A549 (cell line): ENCODE measurements around the gene NAV2.

ENCODE experiments used
- CBX2 ChIP-seq: fragments of 200-600 bp; sonication (generic); IDR thresholded peaks from 2 replicates; pipeline ENCODE4 v1.6.1; 2016; ENCODE audit warnings: low read depth, mild to moderate bottlenecking, borderline replicate concordance
- CTCF ChIP-seq: fragments of >200 bp; sonication (Bioruptor Twin); formaldehyde crosslinking; IDR thresholded peaks from 3 replicates; pipeline ENCODE4 v1.5.1; 2016
- FOXS1 ChIP-seq: fragments of 250-450 bp; sonication (Bioruptor Pico); IDR thresholded peaks from 2 replicates; pipeline ENCODE4 v1.5.0; 2020; ENCODE audit warnings: mild to moderate bottlenecking, moderate library complexity
- HEYL ChIP-seq: fragments of 250-450 bp; sonication (Bioruptor Pico); IDR thresholded peaks from 2 replicates; pipeline ENCODE4 v1.8.0; 2021; ENCODE audit warnings: mild to moderate bottlenecking, moderate library complexity
- HMGXB4 ChIP-seq: fragments of 250-450 bp; sonication (Bioruptor Pico); IDR thresholded peaks from 2 replicates; pipeline ENCODE4 v1.5.0; 2021; ENCODE audit warnings: mild to moderate bottlenecking, moderate library complexity, borderline replicate concordance
- JUN ChIP-seq, 2 experiments: fragments of >200 bp; sonication (Bioruptor Twin); formaldehyde crosslinking; IDR thresholded peaks; 2 replicates in 1 of 2; 3 replicates in 1 of 2; pipeline ENCODE4 v1.6.1; 2016 to 2017
- MYC ChIP-seq: IDR thresholded peaks from 2 replicates; pipeline ENCODE4 v1.6.1; 2012; ENCODE audit warnings: mild to moderate bottlenecking, inconsistent platforms, low read length, improper control_type of control experiment, borderline replicate concordance
- POLR2A ChIP-seq: IDR thresholded peaks from 2 replicates; pipeline ENCODE4 v1.6.1; 2012; ENCODE audit warnings: mild to moderate bottlenecking, low read length
- RNF2 ChIP-seq: fragments of 200-600 bp; sonication (generic); IDR thresholded peaks from 2 replicates; pipeline ENCODE4 v1.6.1; 2016; ENCODE audit warnings: low read depth, mild to moderate bottlenecking, antibody characterized with exemption, moderate library complexity, borderline replicate concordance
- USF2 ChIP-seq: fragments of 450-650 bp; IDR thresholded peaks from 2 replicates; pipeline ENCODE4 v1.6.1; 2014; ENCODE audit warnings: antibody characterized with exemption

GRCh38 chr11:20005747-20006146, 293.1 kb downstream of the NAV2 start:
- no peak for TF ChIP-seq JUN (IDR thresholded peaks at IDR 0.05)
- TF ChIP-seq CTCF: no peak
- no peak for TF ChIP-seq POLR2A
- no peak for TF ChIP-seq HMGXB4 (CRISPR knock-in tag)
- no peak for TF ChIP-seq USF2
- no peak for TF ChIP-seq FOXS1 (CRISPR knock-in tag)
- TF ChIP-seq RNF2: no peak
- TF ChIP-seq HEYL (CRISPR knock-in tag): no peak
- TF ChIP-seq CBX2: no peak
- TF ChIP-seq MYC: no peak
